HG03060 (cell line): ENCODE measurements around the gene ACBD4.

Experiments
- ATAC-seq: cut with Tn5 transposase; IDR thresholded peaks from one replicate; pipeline ENCODE4 v1.9.1; 2021; ENCODE audit warnings: low read depth, moderate number of reproducible peaks; ENCODE audit not compliant: unreplicated experiment

ACBD4 gene

GRCh38 chr17:45177563-45177962 is 42.1 kb downstream of the ACBD4 start:
- ATAC-seq: no peak

GRCh38 chr17:45184144-45184543 is 48.7 kb downstream of the ACBD4 start:
- ATAC-seq: no peak

GRCh38 chr17:45186801-45187354 is 51.4 kb downstream of the ACBD4 start:
- ATAC-seq: no peak

GRCh38 chr17:45189009-45189408 is 53.5 kb downstream of the ACBD4 start:
- no peak for ATAC-seq

GRCh38 chr17:45190503-45191255 is 55.2 kb downstream of the ACBD4 start:
- ATAC-seq: no peak
